HL-60 (cell line): ENCODE data around the gene TUBA1A.

Experiments
- CTCF ChIP-seq: IDR thresholded peaks from one replicate; pipeline ENCODE4 v1.5.1; 2011; ENCODE audit warnings: low read length, control low read depth, inconsistent platforms; ENCODE audit not compliant: insufficient read depth
- GABPA ChIP-seq: IDR thresholded peaks from 2 replicates; pipeline ENCODE4 v1.6.1; 2012; ENCODE audit warnings: low read depth
- POLR2AphosphoS5 ChIP-seq: IDR thresholded peaks from 2 replicates; pipeline ENCODE4 v1.6.1; 2012; ENCODE audit warnings: low read depth
- REST ChIP-seq: IDR thresholded peaks from 2 replicates; pipeline ENCODE4 v1.6.1; 2012; ENCODE audit warnings: low read depth; ENCODE audit not compliant: insufficient replicate concordance
- SPI1 ChIP-seq: IDR thresholded peaks from 2 replicates; pipeline ENCODE4 v1.6.1; 2012; ENCODE audit warnings: low read depth, mild to moderate bottlenecking, borderline replicate concordance

GRCh38 chr12:49190974-49191373 lies 2.1 kb upstream of the TUBA1A start:
- TF ChIP-seq POLR2AphosphoS5 (no peak), CTCF (no peak), GABPA (no peak), REST (no peak), SPI1 (no peak)
